GM19238 (cell line): ENCODE results near the gene EXOSC10.

Experiments used
- DNase-seq: peaks from one replicate; pipeline ENCODE4 v3.0.0; 2011; ENCODE audit warnings: low spot score; ENCODE audit not compliant: insufficient read length

EXOSC10 gene

GRCh38 chr1:11099310-11100148, at the start of gene EXOSC10:
Gene EXOSC10 (minus strand): TSS chr1:11099869. CDS start chr1:11099831, 38 bp downstream.
- peak; percentile 95 for DNase-seq

- DNase-seq: no peak
Measured at GRCh38 chr1:11147197-11147770, 47.6 kb upstream of the EXOSC10 start.

GRCh38 chr1:11145741-11146140, 46.1 kb upstream of the EXOSC10 start:
- no peak for DNase-seq

GRCh38 chr1:11144570-11145256, 45.0 kb upstream of the EXOSC10 start:
- no peak for DNase-seq

- DNase-seq: no peak
Measured at GRCh38 chr1:11143907-11144306, 44.2 kb upstream of the EXOSC10 start.

GRCh38 chr1:11143401-11143800, 43.7 kb upstream of the EXOSC10 start:
- DNase-seq: no peak

- DNase-seq: no peak
Measured at GRCh38 chr1:11142618-11143391, 43.1 kb upstream of the EXOSC10 start.

- no peak for DNase-seq
Measured at GRCh38 chr1:11138952-11139351, 39.3 kb upstream of the EXOSC10 start.

- no peak for DNase-seq
Measured at GRCh38 chr1:11138029-11138428, 38.4 kb upstream of the EXOSC10 start.

- DNase-seq: no peak
Measured at GRCh38 chr1:11134898-11135266, 35.2 kb upstream of the EXOSC10 start.

GRCh38 chr1:11134251-11134897, 34.7 kb upstream of the EXOSC10 start:
- no peak for DNase-seq

- no peak for DNase-seq
Measured at GRCh38 chr1:11132563-11133293, 33.1 kb upstream of the EXOSC10 start.

GRCh38 chr1:11131816-11132215, 32.1 kb upstream of the EXOSC10 start:
- no peak for DNase-seq

GRCh38 chr1:11130406-11130805, 30.7 kb upstream of the EXOSC10 start:
- no peak for DNase-seq

- DNase-seq: no peak
Measured at GRCh38 chr1:11129649-11130390, 30.2 kb upstream of the EXOSC10 start.

- no peak for DNase-seq
Measured at GRCh38 chr1:11126569-11126968, 26.9 kb upstream of the EXOSC10 start.

GRCh38 chr1:11125931-11126330, 26.3 kb upstream of the EXOSC10 start:
- DNase-seq: no peak

- no peak for DNase-seq
Measured at GRCh38 chr1:11124965-11125364, 25.3 kb upstream of the EXOSC10 start.

- DNase-seq: no peak
Measured at GRCh38 chr1:11116318-11116717, 16.6 kb upstream of the EXOSC10 start.

GRCh38 chr1:11114966-11115365, 15.3 kb upstream of the EXOSC10 start:
- no peak for DNase-seq
